HepG2 (cell line): ENCODE results near the gene BAHCC1. TPM values are rescaled to one million over a fixed set of nuclear protein-coding genes. Genes with fewer than 3 reads are reported as not detected.

Experiments
- ATAC-seq: fragments of 200-7000 bp; cut with Tn5 transposase; 3 replicates; pipeline ENCODE4 v1.9.1; 2020; ENCODE audit warnings: mild to moderate bottlenecking, moderate library complexity
- BruUV-seq: library from RNA; stranded (reverse); fragments of 400-500 nt; replicated peaks from 2 replicates; lab custom pipeline; 2021; lab: Mats Ljungman, UMichigan
- CTCF ChIA-PET: fragments of 300-600 bp; formaldehyde crosslinking; extraction: SDS; loops from one replicate; lab custom pipeline; 2021; ENCODE audit warnings: low total read pairs, inconsistent platforms, low intra/inter-chr PET ratio; lab: Yijun Ruan, JAX
- POLR2A ChIA-PET: fragments of 350-600 bp; sonication (Branson Sonifier 250); formaldehyde crosslinking; loops from one replicate; lab custom pipeline; 2020; ENCODE audit warnings: antibody characterized with exemption, inconsistent platforms; lab: Yijun Ruan, JAX
- DNase-seq: peaks from one replicate; pipeline ENCODE4 v3.0.0-alpha.2; 2015; ENCODE audit warnings: low spot score
- FAIRE-seq: peaks from 3 replicates; lab custom pipeline; 2011; peaks lifted over from hg19 to GRCh38; lab: Jason Lieb, UNC
- H2AFZ ChIP-seq: one replicate; pipeline ENCODE4 v1.6.1; 2011; ENCODE audit warnings: low read length, inconsistent platforms
- H3K27ac ChIP-seq: fragments of 300-600 bp; 3 replicates; pipeline ENCODE4 v1.8.0; 2011; ENCODE audit warnings: mixed run types, mild to moderate bottlenecking, mixed read lengths, low read length, inconsistent platforms; ENCODE audit not compliant: insufficient read depth; ENCODE audit errors: extremely low read length
- H3K27me3 ChIP-seq, 2 experiments: fragments of 200-600 bp in 1 of 2; 2 replicates in 1 of 2; 3 replicates in 1 of 2; pipeline versions ENCODE4 v1.6.0 to v1.8.0; 2011; ENCODE audit warnings: low read length in 2 of 2, mild to moderate bottlenecking in 2 of 2, moderate library complexity in 2 of 2, inconsistent platforms in 1 of 2; ENCODE audit not compliant: insufficient read depth in 2 of 2, control insufficient read depth in 1 of 2
- H3K36me3 ChIP-seq, 2 experiments: fragments of 200-600 bp in 1 of 2; replicated peaks in 1 of 2; 2 replicates in 1 of 2; 3 replicates in 1 of 2; pipeline versions ENCODE4 v1.5.1 to v1.8.0; 2011; ENCODE audit warnings: low read length in 2 of 2, inconsistent platforms in 1 of 2; ENCODE audit not compliant: insufficient read depth in 2 of 2, control insufficient read depth in 1 of 2
- H3K4me1 ChIP-seq: 2 replicates; pipeline ENCODE4 v1.5.1; 2012; ENCODE audit warnings: low read length, inconsistent platforms; ENCODE audit not compliant: insufficient read depth
- H3K4me2 ChIP-seq: 2 replicates; pipeline ENCODE4 v1.6.0; 2011; ENCODE audit warnings: low read depth, low read length, inconsistent platforms
- H3K4me3 ChIP-seq, 3 experiments: fragments of 200-600 bp in 1 of 3; sonication (generic), shearing (Covaris generic) in 1 of 3; replicated peaks in 1 of 3; 2 replicates each; pipeline ENCODE4 v1.5.1; 2011 to 2016; ENCODE audit warnings: low read length in 3 of 3, inconsistent platforms in 2 of 3, low read depth in 2 of 3, mild to moderate bottlenecking in 2 of 3, control low read depth in 1 of 3, mixed read lengths in 1 of 3; ENCODE audit not compliant: insufficient read depth in 1 of 3
- H3K79me2 ChIP-seq: one replicate; pipeline ENCODE4 v1.6.1; 2011; ENCODE audit warnings: low read length, inconsistent platforms; ENCODE audit not compliant: insufficient read depth
- H3K9ac ChIP-seq: 2 replicates; pipeline ENCODE4 v1.6.0; 2011; ENCODE audit warnings: mild to moderate bottlenecking, low read depth, low read length, inconsistent platforms; ENCODE audit not compliant: insufficient read depth
- H3K9me3 ChIP-seq: 2 replicates; pipeline ENCODE4 v1.5.1; 2012; ENCODE audit warnings: mild to moderate bottlenecking, low read length
- H4K20me1 ChIP-seq: 2 replicates; pipeline ENCODE4 v1.6.0; 2011; ENCODE audit warnings: inconsistent platforms, mild to moderate bottlenecking, low read length, moderate library complexity; ENCODE audit not compliant: insufficient read depth
- IKZF4 ChIP-seq: sonication (generic); formaldehyde crosslinking; IDR thresholded peaks from 2 replicates; pipeline ENCODE4 v1.5.1; 2020; ENCODE audit warnings: borderline replicate concordance, mild to moderate bottlenecking, low read depth, missing genetic modification reagents; ENCODE audit errors: not compliant biosample characterization
- NR3C1 ChIP-seq: sonication (generic); formaldehyde crosslinking; IDR thresholded peaks from 2 replicates; pipeline ENCODE4 v1.4.0; 2020; ENCODE audit warnings: missing genetic modification reagents
- SNAPC4 ChIP-seq: sonication (generic); formaldehyde crosslinking; IDR thresholded peaks from 2 replicates; pipeline ENCODE4 v1.4.0; 2020; ENCODE audit warnings: mild to moderate bottlenecking, missing genetic modification reagents
- ZNF556 ChIP-seq: sonication (generic); formaldehyde crosslinking; IDR thresholded peaks from 2 replicates; pipeline ENCODE4 v1.4.0; 2020; ENCODE audit warnings: mild to moderate bottlenecking, missing genetic modification reagents, borderline replicate concordance
- ZNF557 ChIP-seq: sonication (generic); formaldehyde crosslinking; IDR thresholded peaks from 2 replicates; pipeline ENCODE4 v1.4.0; 2020; ENCODE audit warnings: missing genetic modification reagents
- ZNF674 ChIP-seq: sonication (generic); formaldehyde crosslinking; IDR thresholded peaks from 2 replicates; pipeline ENCODE4 v1.5.0; 2020; ENCODE audit warnings: low read depth, mild to moderate bottlenecking, missing genetic modification reagents
- ZNF816 ChIP-seq: sonication (generic); formaldehyde crosslinking; IDR thresholded peaks from 2 replicates; pipeline ENCODE4 v1.8.0; 2022; ENCODE audit warnings: missing genetic modification reagents, mild to moderate bottlenecking, borderline replicate concordance
- WGBS: methylation state at CpG from one replicate; pipeline ENCODE4 v1.1.6; 2017; ENCODE audit warnings: low lambda C conversion rate; 5-methylcytosine and 5-hydroxymethylcytosine counted together
- in situ Hi-C: cut with HindIII; loops from 2 replicates; pipeline ENCODE4 v1.10.0; 2017; ENCODE audit warnings: low pct_unique_long_range_greater_than_20kb; ENCODE audit not compliant: extremely low pct_ligation_motif_present
- intact Hi-C: fragments of 100-400 bp; cut with micrococcal nuclease; formaldehyde crosslinking; loops from one replicate; pipeline ENCODE4 v1.10.0; 2022; ENCODE audit not compliant: unreplicated experiment
- polyA plus RNA-seq, 8 experiments: library from polyadenylated mRNA; depleted of rRNA in 3 of 8; stranded (reverse) in 7 of 8; unstranded in 1 of 8; fragments of >200 nt; fragmentation: Illumina TruSeq in 4 of 8; extraction: Trizol in 4 of 8; gene quantifications; 2 replicates each; pipeline versions ENCODE4 v1.2.1 to v1.2.3, GENCODE V29; 2011 to 2016; ENCODE audit warnings: low read depth in 4 of 8, missing spikeins in 1 of 8, mixed read lengths in 1 of 8; ENCODE audit not compliant: insufficient read depth in 1 of 8
- total RNA-seq, 5 experiments: library from RNA; depleted of rRNA; stranded (reverse); fragments of >200 nt; fragmentation: Illumina TruSeq; extraction: Trizol; gene quantifications; 2 replicates each; pipeline ENCODE4 v1.2.3, GENCODE V29; 2016; ENCODE audit warnings: low read depth in 1 of 5
- TF ChIP-seq, protein P1 (sequence below): sonication (generic); formaldehyde crosslinking; IDR thresholded peaks from 2 replicates; pipeline ENCODE4 v1.5.0; 2020; ENCODE audit warnings: missing genetic modification reagents, mild to moderate bottlenecking, borderline replicate concordance

Gene BAHCC1
- total and polyA plus RNA-seq, 2 of the 13 experiments (the other 11 are each of a cell fraction or from before 2014, with no cell fraction given): 1.4 to 1.7 TPM

- peaks cover 9 to 66% of the 10 kb centered on the region in 2 experiments; a peak in 4 of 5 replicates for H3K27me3 ChIP-seq
- intact Hi-C loops: no loop called here
- ChIA-PET POLR2A (no interaction called here), CTCF (no interaction called here)
- FAIRE-seq: no peak
- ATAC-seq: no peak
- H4K20me1 ChIP-seq: no peaks in the 10 kb centered on the region
- no TSS peak for BruUV-seq
- no peak overlapping the region for H3K4me3 ChIP-seq
- H3K27ac ChIP-seq: no peak overlapping the region
- no peak overlapping the region for H2AFZ ChIP-seq
- no peak for DNase-seq
- no peak overlapping the region for H3K4me2 ChIP-seq
- no peaks in the 10 kb centered on the region for H3K9me3 ChIP-seq
- in situ Hi-C loops: no loop called here
- no peak overlapping the region for H3K9ac ChIP-seq
- H3K79me2 ChIP-seq: no peaks in the 10 kb centered on the region
- 64% methylated on average over 15 of the region's 26 CpGs for WGBS
- no peaks in the 10 kb centered on the region for H3K36me3 ChIP-seq
- TF ChIP-seq NR3C1 (CRISPR knock-in tag) (no peak), ZNF556 (CRISPR knock-in tag) (no peak), ZNF674 (no peak)
- peaks cover 46% of the 10 kb centered on the region for H3K4me1 ChIP-seq
Observed at GRCh38 chr17:81364278-81365147, 30.7 kb upstream of the BAHCC1 start.

GRCh38 chr17:81365148-81365600, 30.1 kb upstream of the BAHCC1 start:
- H2AFZ ChIP-seq: no peak overlapping the region
- H3K79me2 ChIP-seq: no peaks in the 10 kb centered on the region
- no peak overlapping the region for H3K9ac ChIP-seq
- in situ Hi-C loops (no loop called here), intact Hi-C loops (no loop called here)
- H3K4me3 ChIP-seq: no peak overlapping the region; a peak in 1 of 6 replicates
- ATAC-seq (no peak), DNase-seq (no peak), FAIRE-seq (no peak)
- no TSS peak for BruUV-seq
- ChIA-PET CTCF (no interaction called here), POLR2A (no interaction called here)
- WGBS: 74% methylated on average over 22 of the region's 22 CpGs
- no peak overlapping the region for H3K27ac ChIP-seq
- peaks cover 9 to 69% of the 10 kb centered on the region in 2 experiments; a peak in 4 of 5 replicates for H3K27me3 ChIP-seq
- H3K4me2 ChIP-seq: peak overlapping the region; percentile 33; the same call in 1 of the 2 replicates
- no peaks in the 10 kb centered on the region for H4K20me1 ChIP-seq
- no peaks in the 10 kb centered on the region for H3K9me3 ChIP-seq
- peaks cover 43% of the 10 kb centered on the region for H3K4me1 ChIP-seq
- H3K36me3 ChIP-seq: no peaks in the 10 kb centered on the region
- TF ChIP-seq SNAPC4 (CRISPR knock-in tag) (no peak), IKZF4 (CRISPR knock-in tag) (no peak), ZNF557 (no peak), ZNF816 (CRISPR knock-in tag) (no peak)
- TF ChIP-seq, protein P1, sequence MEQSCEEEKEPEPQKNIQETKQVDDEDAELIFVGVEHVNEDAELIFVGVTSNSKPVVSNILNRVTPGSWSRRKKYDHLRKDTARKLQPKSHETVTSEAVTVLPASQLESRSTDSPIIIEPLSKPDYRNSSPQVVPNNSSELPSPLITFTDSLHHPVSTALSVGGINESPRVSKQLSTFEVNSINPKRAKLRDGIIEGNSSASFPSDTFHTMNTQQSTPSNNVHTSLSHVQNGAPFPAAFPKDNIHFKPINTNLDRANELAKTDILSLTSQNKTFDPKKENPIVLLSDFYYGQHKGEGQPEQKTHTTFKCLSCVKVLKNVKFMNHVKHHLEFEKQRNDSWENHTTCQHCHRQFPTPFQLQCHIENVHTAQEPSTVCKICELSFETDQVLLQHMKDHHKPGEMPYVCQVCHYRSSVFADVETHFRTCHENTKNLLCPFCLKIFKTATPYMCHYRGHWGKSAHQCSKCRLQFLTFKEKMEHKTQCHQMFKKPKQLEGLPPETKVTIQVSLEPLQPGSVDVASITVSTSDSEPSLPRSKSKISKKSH (CRISPR knock-in tag): no peak
